GM12878 (cell line): ENCODE measurements around the gene EXPH5.

ENCODE experiments used
- CTCF ChIP-seq, 3 experiments: IDR thresholded peaks in 2 of 3; conservative IDR thresholded peaks in 1 of 3; 2 replicates each; pipeline ENCODE4 v1.5.1; 2011; ENCODE audit warnings: low read depth in 3 of 3, low read length in 3 of 3, mild to moderate bottlenecking in 3 of 3, control low read depth in 2 of 3, moderate library complexity in 2 of 3, inconsistent platforms in 1 of 3, mixed read lengths in 1 of 3; ENCODE audit not compliant: control insufficient read depth in 2 of 3, insufficient read depth in 1 of 3; ENCODE audit errors: extremely low read depth in 1 of 3
- EZH2 ChIP-seq: IDR thresholded peaks from 2 replicates; pipeline ENCODE4 v1.6.1; 2012; ENCODE audit warnings: low read depth, mild to moderate bottlenecking, control low read depth, inconsistent platforms, low read length, borderline replicate concordance; ENCODE audit not compliant: control insufficient read depth
- GATAD2B ChIP-seq: fragments of 450-650 bp; conservative IDR thresholded peaks from 2 replicates; pipeline ENCODE4 v1.6.1; 2017; ENCODE audit warnings: low read depth, mild to moderate bottlenecking, moderate library complexity
- IRF5 ChIP-seq: fragments of 450-650 bp; IDR thresholded peaks from 2 replicates; pipeline ENCODE4 v1.6.1; 2017; ENCODE audit warnings: borderline replicate concordance
- NFIC ChIP-seq: IDR thresholded peaks from 2 replicates; pipeline ENCODE4 v1.6.1; 2012; ENCODE audit warnings: low read depth, mild to moderate bottlenecking, inconsistent platforms, low read length, moderate library complexity
- POLR2AphosphoS5 ChIP-seq: IDR thresholded peaks from 2 replicates; pipeline ENCODE4 v1.6.1; 2011; ENCODE audit warnings: mild to moderate bottlenecking, low read length, inconsistent platforms
- RBBP5 ChIP-seq: fragments of 200-600 bp; sonication (generic); conservative IDR thresholded peaks from 2 replicates; pipeline ENCODE4 v1.6.1; 2016
- SP1 ChIP-seq: IDR thresholded peaks from one replicate; pipeline ENCODE4 v1.6.1; 2011; ENCODE audit warnings: low read depth, low read length
- TCF7 ChIP-seq: IDR thresholded peaks from 2 replicates; pipeline ENCODE4 v1.6.1; 2014; ENCODE audit warnings: antibody characterized with exemption, borderline replicate concordance

GRCh38 chr11:108584973-108585372 lies 8.6 kb downstream of the EXPH5 start:
- TF ChIP-seq NFIC: no peak
- TF ChIP-seq GATAD2B: no peak
- no peak for TF ChIP-seq CTCF (IDR thresholded peaks at IDR 0.05 in 2 of 3, conservative IDR thresholded peaks at IDR 0.05 in 1 of 3; ENCODE audit: control insufficient read depth in 2 of 3, extremely low read depth in 1 of 3, insufficient read depth in 1 of 3, low read depth in 3 of 3, low read length in 3 of 3)
- TF ChIP-seq IRF5: no peak
- no peak for TF ChIP-seq EZH2
- TF ChIP-seq POLR2AphosphoS5: no peak
- TF ChIP-seq SP1: no peak
- TF ChIP-seq TCF7: no peak
- no peak for TF ChIP-seq RBBP5
